OCI-LY7 (cell line): ENCODE data around the gene FITM2. TPM values are rescaled to one million over a fixed set of nuclear protein-coding genes. Genes with fewer than 3 reads are reported as not detected.

Experiments used
- BruUV-seq: library from RNA; stranded (reverse); fragments of 400-500 nt; replicated peaks from 2 replicates; lab custom pipeline; 2021; lab: Mats Ljungman, UMichigan
- CTCF ChIA-PET: fragments of 300-600 bp; sonication (Branson Sonifier 250); formaldehyde crosslinking; loops from one replicate; lab custom pipeline; 2022; ENCODE audit warnings: antibody characterized with exemption; ENCODE audit not compliant: unreplicated experiment; lab: Charles Lee
- POLR2A ChIA-PET: fragments of 300-600 bp; sonication (Branson Sonifier 250); formaldehyde crosslinking; loops from one replicate; lab custom pipeline; 2022; ENCODE audit warnings: antibody characterized with exemption; lab: Charles Lee
- DNase-seq: peaks from one replicate; pipeline ENCODE4 v3.0.0-alpha.2; 2015; ENCODE audit warnings: low spot score
- H2AFZ ChIP-seq: fragments of 200-600 bp; sonication (generic), shearing (Covaris generic); 2 replicates; pipeline ENCODE4 v1.6.1; 2014; ENCODE audit warnings: mild to moderate bottlenecking, antibody characterized with exemption, low read length, moderate library complexity
- H3K27ac ChIP-seq: fragments of 200-600 bp; sonication (generic); 2 replicates; pipeline ENCODE4 v1.5.1; 2014; ENCODE audit warnings: mixed run types, low read depth, mild to moderate bottlenecking, moderate library complexity, low read length, inconsistent platforms; ENCODE audit not compliant: poor library complexity, severe bottlenecking
- H3K36me3 ChIP-seq: fragments of 200-600 bp; sonication (generic); 2 replicates; pipeline ENCODE4 v1.6.1; 2014; ENCODE audit warnings: mild to moderate bottlenecking, antibody characterized with exemption, low read length, moderate library complexity, mixed read lengths; ENCODE audit not compliant: insufficient read depth
- H3K4me1 ChIP-seq: fragments of 200-600 bp; sonication (generic); 2 replicates; pipeline ENCODE4 v1.5.1; 2014; ENCODE audit warnings: mild to moderate bottlenecking, low read length; ENCODE audit not compliant: insufficient read depth, poor library complexity, severe bottlenecking
- H3K4me2 ChIP-seq: fragments of 200-600 bp; sonication (generic); 2 replicates; pipeline ENCODE4 v1.6.1; 2014; ENCODE audit warnings: mild to moderate bottlenecking, low read length
- H3K4me3 ChIP-seq: fragments of 200-600 bp; sonication (generic); 2 replicates; pipeline ENCODE4 v1.5.1; 2014; ENCODE audit warnings: mild to moderate bottlenecking, low read depth, low read length; ENCODE audit not compliant: poor library complexity, severe bottlenecking
- H3K79me2 ChIP-seq: fragments of 200-600 bp; sonication (generic); 2 replicates; pipeline ENCODE4 v1.6.1; 2016; ENCODE audit warnings: low read depth, mild to moderate bottlenecking, low read length, moderate library complexity, mixed read lengths; ENCODE audit not compliant: insufficient read depth
- H3K9me2 ChIP-seq: fragments of 200-600 bp; sonication (generic); 2 replicates; pipeline ENCODE4 v1.6.1; 2016; ENCODE audit warnings: mild to moderate bottlenecking, low read length, mixed read lengths; ENCODE audit not compliant: insufficient read depth
- H3K9me3 ChIP-seq: fragments of 200-600 bp; sonication (generic); 2 replicates; pipeline ENCODE4 v1.6.1; 2014; ENCODE audit warnings: mild to moderate bottlenecking, mixed run types, low read length, mixed read lengths
- H4K20me1 ChIP-seq: fragments of 200-600 bp; sonication (generic); 2 replicates; pipeline ENCODE4 v1.6.1; 2014; ENCODE audit warnings: mild to moderate bottlenecking, antibody characterized with exemption, low read length, moderate library complexity, mixed read lengths; ENCODE audit not compliant: insufficient read depth
- EZH2phosphoT487 ChIP-seq: fragments of 200-600 bp; sonication (generic); IDR thresholded peaks from 2 replicates; pipeline ENCODE4 v1.6.1; 2018; ENCODE audit warnings: low read depth, borderline replicate concordance, mild to moderate bottlenecking, mixed run types, antibody characterized with exemption, low read length, moderate library complexity, mixed read lengths
- intact Hi-C: fragments of 100-400 bp; cut with micrococcal nuclease; formaldehyde crosslinking; loops from one replicate; pipeline ENCODE4 v1.10.0; 2022; ENCODE audit not compliant: unreplicated experiment
- small RNA-seq: library from RNA; depleted of rRNA; stranded (forward); fragments of <200 nt; gene quantifications from one replicate; pipeline ENCODE3, GENCODE V24; 2014
- total RNA-seq, 2 experiments: library from RNA; depleted of rRNA in 1 of 2; stranded (reverse); fragments of >200 nt in 1 of 2; shearing (Covaris generic) in 1 of 2; gene quantifications; 2 replicates each; pipeline ENCODE4 v1.2.3, GENCODE V29; 2014 to 2022
- TF ChIP-seq, protein P1 (sequence below): fragments of 200-600 bp; sonication (generic); conservative IDR thresholded peaks from 2 replicates; pipeline ENCODE4 v1.5.1; 2014; ENCODE audit warnings: mild to moderate bottlenecking, antibody characterized with exemption, low read length, moderate library complexity, mixed read lengths

The FITM2 gene
- total RNA-seq, 2 experiments from 2014 or later = 1.7 to 2.4 TPM

DNA sequence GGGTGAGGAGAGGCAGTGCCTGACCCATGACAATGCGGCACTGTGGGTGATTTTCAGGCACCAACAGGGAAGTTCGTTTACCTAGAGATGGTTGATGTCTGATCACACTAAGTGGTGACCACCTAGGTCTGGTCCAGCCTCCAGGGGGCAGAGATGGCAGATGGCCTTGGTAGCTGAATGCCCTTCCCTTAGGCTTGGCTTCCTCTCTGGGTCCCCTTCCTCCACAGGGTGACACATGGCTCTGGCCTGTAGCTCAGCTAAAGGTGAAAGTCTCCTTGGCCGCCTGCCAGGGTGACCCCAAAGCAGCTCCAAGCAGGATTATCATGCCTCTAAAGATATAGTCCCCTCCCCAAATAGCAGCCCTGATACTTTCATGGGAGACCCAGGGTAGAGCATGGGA is 57.5 kb downstream of the FITM2 start:
- Histone ChIP-seq H3K4me1 (no peaks in the 10 kb centered on the region), H3K9me2 (no peaks in the 10 kb centered on the region), H3K36me3 (no peaks in the 10 kb centered on the region), H3K4me3 (no peak overlapping the region), H3K9me3 (no peaks in the 10 kb centered on the region), H3K79me2 (no peaks in the 10 kb centered on the region), H3K27ac (no peak overlapping the region), H2AFZ (no peak overlapping the region), H3K4me2 (no peak overlapping the region), H4K20me1 (no peaks in the 10 kb centered on the region)
- intact Hi-C loops = no loop called here
- POLR2A ChIA-PET = no interaction called here
- CTCF ChIA-PET = no interaction called here
- BruUV-seq = no TSS peak
- TF ChIP-seq, protein P1, sequence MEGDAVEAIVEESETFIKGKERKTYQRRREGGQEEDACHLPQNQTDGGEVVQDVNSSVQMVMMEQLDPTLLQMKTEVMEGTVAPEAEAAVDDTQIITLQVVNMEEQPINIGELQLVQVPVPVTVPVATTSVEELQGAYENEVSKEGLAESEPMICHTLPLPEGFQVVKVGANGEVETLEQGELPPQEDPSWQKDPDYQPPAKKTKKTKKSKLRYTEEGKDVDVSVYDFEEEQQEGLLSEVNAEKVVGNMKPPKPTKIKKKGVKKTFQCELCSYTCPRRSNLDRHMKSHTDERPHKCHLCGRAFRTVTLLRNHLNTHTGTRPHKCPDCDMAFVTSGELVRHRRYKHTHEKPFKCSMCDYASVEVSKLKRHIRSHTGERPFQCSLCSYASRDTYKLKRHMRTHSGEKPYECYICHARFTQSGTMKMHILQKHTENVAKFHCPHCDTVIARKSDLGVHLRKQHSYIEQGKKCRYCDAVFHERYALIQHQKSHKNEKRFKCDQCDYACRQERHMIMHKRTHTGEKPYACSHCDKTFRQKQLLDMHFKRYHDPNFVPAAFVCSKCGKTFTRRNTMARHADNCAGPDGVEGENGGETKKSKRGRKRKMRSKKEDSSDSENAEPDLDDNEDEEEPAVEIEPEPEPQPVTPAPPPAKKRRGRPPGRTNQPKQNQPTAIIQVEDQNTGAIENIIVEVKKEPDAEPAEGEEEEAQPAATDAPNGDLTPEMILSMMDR = no peak
- no peak for TF ChIP-seq EZH2phosphoT487
- no peak for DNase-seq

Small RNA genes lying within 50 kb of the gene (small RNA-seq; reads per million reads assigned to genes)
- gene RF00019 = not detected

Other genes with a start within 250 kb of the FITM2 start
- gene JPH2, start 124.0 kb downstream of the FITM2 start, total RNA-seq (2014; rRNA removed; shearing (Covaris generic)) = not detected in 2 replicates
- not detected in 2 replicates for gene JPH2, start 124.0 kb downstream of the FITM2 start, total RNA-seq (2022)
- 24.5 and 28.1 TPM in 2 replicates for gene OSER1, start 100.4 kb downstream of the FITM2 start, total RNA-seq (2014; rRNA removed; shearing (Covaris generic))
- 31.9 and 35.9 TPM in 2 replicates for gene OSER1, start 100.4 kb downstream of the FITM2 start, total RNA-seq (2022)
- not detected in 2 replicates for gene GDAP1L1, start 63.9 kb downstream of the FITM2 start, total RNA-seq (2014; rRNA removed; shearing (Covaris generic))
- 0.27 TPM in 1 of 2 replicates, not detected in the other for gene GDAP1L1, start 63.9 kb downstream of the FITM2 start, total RNA-seq (2022)
- not detected in 2 replicates for gene R3HDML, start 25.8 kb upstream of the FITM2 start, total RNA-seq (2014; rRNA removed; shearing (Covaris generic))
- gene R3HDML, start 25.8 kb upstream of the FITM2 start, total RNA-seq (2022) = not detected in 2 replicates
- not detected in 2 replicates for gene HNF4A, start 44.5 kb upstream of the FITM2 start, total RNA-seq (2014; rRNA removed; shearing (Covaris generic))
- not detected in 2 replicates for gene HNF4A, start 44.5 kb upstream of the FITM2 start, total RNA-seq (2022)
- gene TTPAL, start 164.7 kb upstream of the FITM2 start, total RNA-seq (2014; rRNA removed; shearing (Covaris generic)) = 3.2 and 5.6 TPM in 2 replicates
- 18.8 and 19.8 TPM in 2 replicates for gene TTPAL, start 164.7 kb upstream of the FITM2 start, total RNA-seq (2022)
- 19.3 and 24.4 TPM in 2 replicates for gene SERINC3, start 210.9 kb upstream of the FITM2 start, total RNA-seq (2014; rRNA removed; shearing (Covaris generic))
- gene SERINC3, start 210.9 kb upstream of the FITM2 start, total RNA-seq (2022) = 55.4 and 62.7 TPM in 2 replicates